22Rv1 (cell line): ENCODE data around the gene XKR3.
"Not testable (repeated sequence)": the region's sequence is repeated elsewhere in the genome, so short reads cannot be mapped to it uniquely, and the experiment has no call there.

Experiments
- H3K27ac ChIP-seq: fragments of 450-650 bp; 2 replicates; pipeline ENCODE4 v1.5.1; 2017
- CTCF ChIP-seq: fragments of 450-650 bp; IDR thresholded peaks from 2 replicates; pipeline ENCODE4 v1.5.1; 2017; ENCODE audit warnings: mild to moderate bottlenecking
- ZFX ChIP-seq: fragments of 450-650 bp; IDR thresholded peaks from 2 replicates; pipeline ENCODE4 v1.6.1; 2017; ENCODE audit warnings: antibody characterized with exemption, borderline replicate concordance

XKR3 gene

GRCh38 chr22:16824716-16825687, at the start of gene XKR3:
Gene XKR3 (minus strand): TSS chr22:16825411. CDS start chr22:16808073, 17,338 bp downstream.
- TF ChIP-seq CTCF (no peak), ZFX (no peak)
- no peak within 1 kb of the TSS for H3K27ac ChIP-seq

GRCh38 chr22:16869640-16870039, 44.4 kb upstream of the XKR3 start:
- H3K27ac ChIP-seq = not testable (repeated sequence)

- no peak overlapping the region for H3K27ac ChIP-seq
- TF ChIP-seq CTCF = no peak
- TF ChIP-seq ZFX = no peak
Observed at GRCh38 chr22:16866167-16866566, 41.0 kb upstream of the XKR3 start.

- not testable (repeated sequence) for H3K27ac ChIP-seq
Observed at GRCh38 chr22:16856851-16857250, 31.6 kb upstream of the XKR3 start.

GRCh38 chr22:16854631-16855030, 29.4 kb upstream of the XKR3 start:
- no peak overlapping the region for H3K27ac ChIP-seq
- TF ChIP-seq ZFX (no peak), CTCF (no peak)

GRCh38 chr22:16851268-16851996, 26.2 kb upstream of the XKR3 start:
- H3K27ac ChIP-seq = not testable (repeated sequence)

- no peak for TF ChIP-seq CTCF
- no peak for TF ChIP-seq ZFX
- H3K27ac ChIP-seq = no peak overlapping the region
Observed at GRCh38 chr22:16847271-16847670, 22.1 kb upstream of the XKR3 start.

- no peak for TF ChIP-seq CTCF
- no peak for TF ChIP-seq ZFX
- no peak overlapping the region for H3K27ac ChIP-seq
Observed at GRCh38 chr22:16845881-16846280, 20.7 kb upstream of the XKR3 start.
